Urothelium cell line (cell line): ENCODE data around the gene ACTR5.
"Not testable (repeated sequence)": the region's sequence is repeated elsewhere in the genome, so short reads cannot be mapped to it uniquely, and the experiment has no call there.

Source experiments
- DNase-seq: peaks from one replicate; pipeline ENCODE4 v3.0.0; 2011; ENCODE audit warnings: low spot score, mixed read lengths
- FAIRE-seq: peaks from 2 replicates; lab custom pipeline; 2011; peaks lifted over from hg19 to GRCh38; lab: Jason Lieb, UNC

The ACTR5 gene

DNA sequence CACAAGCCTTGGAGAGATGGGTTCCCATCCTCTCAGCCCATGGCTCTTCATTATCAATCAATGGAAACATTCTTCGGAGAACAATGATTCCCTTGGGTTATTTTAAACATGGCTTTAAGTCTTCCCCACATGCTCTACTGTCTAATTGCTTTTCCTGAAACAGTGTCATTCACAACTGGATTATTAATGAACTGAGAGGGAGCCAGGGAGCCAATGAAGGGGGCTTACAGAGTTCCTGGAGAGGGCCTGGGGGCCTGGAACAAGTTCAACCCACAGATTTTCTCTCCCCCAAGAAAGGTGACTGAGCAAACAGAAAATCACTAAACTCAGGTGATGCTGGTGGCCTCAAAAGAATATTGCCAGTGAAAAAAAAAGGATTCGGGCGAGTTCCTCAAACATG is 56.0 kb downstream of the ACTR5 start:
- no peak for FAIRE-seq
- no peak for DNase-seq

DNA sequence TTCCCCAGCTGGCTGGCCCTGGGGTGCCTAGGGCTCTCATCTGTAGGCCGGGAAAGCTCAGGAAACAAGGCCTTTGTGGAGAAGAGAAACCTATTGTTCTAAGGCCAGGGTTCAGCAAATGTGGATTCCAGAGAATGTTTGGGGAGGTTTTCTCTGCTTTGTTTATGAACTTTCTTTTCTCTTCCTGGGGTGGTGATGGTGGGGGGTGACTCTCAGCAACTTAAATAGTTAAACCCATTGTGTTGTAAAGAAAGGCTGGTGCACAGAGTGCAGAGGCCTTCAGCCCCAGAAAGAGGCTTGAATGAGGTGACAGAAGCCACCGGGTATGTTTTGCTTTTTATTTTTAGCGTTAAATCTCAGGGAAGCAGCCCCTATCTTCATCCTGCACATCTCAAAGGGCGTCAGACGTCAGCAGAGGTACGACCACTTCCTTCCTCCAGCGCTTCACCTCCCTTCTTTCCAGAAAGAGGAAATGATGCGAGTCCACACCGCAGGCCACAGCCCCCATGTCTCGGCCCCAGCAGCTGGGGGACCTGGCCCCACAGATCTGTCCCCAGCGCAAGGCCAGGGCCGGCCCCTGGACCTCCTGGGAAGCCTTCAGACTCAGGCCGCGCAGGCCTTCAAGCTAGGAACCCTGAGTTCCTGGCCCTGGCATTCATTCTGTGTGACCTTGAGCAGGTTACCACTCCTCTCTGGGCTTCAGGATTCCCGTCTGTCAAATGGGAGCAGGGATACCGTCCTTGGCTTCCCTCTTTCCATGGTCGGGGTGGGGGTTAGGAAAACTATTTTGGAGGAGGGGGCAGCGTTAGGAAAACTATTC is 56.6 kb downstream of the ACTR5 start:
- DNase-seq (no peak), FAIRE-seq (no peak)

DNA sequence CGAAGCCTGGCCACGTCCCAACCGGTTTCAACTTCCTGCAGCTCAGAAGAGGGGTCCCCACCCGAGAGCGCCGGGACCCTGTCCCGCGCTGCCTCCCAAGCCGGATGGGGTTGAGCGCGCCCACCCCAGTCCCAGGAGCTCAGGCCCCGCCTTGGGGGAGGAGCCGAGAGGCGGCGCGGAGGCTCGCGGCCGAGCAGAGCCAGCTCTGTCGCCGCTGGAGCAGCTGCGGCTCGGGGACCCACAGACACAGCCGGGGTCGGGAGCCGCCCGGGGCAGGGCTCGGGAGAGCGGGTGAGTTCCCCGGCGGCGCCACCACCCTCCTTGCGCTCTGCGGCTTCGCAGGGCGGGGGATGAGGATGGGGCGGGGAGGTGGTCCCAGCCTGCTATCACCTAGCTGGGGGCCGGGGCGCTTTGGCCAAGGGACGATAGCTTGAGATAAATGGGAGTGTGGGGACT is 57.3 kb downstream of the ACTR5 start, which contains the start of gene PPP1R16B:
TSS of gene PPP1R16B (plus strand) at position 196 of the 456 bp plus-strand sequence. CDS start 30,229 bp downstream, outside the sequence.
- DNase-seq = peak; percentile 83
- no peak for FAIRE-seq

- FAIRE-seq (no peak), DNase-seq (peak; percentile 69)
Measured at GRCh38 chr20:38805958-38806854, 57.9 kb downstream of the ACTR5 start.

GRCh38 chr20:38806855-38807655 is 58.8 kb downstream of the ACTR5 start:
- DNase-seq = no peak

GRCh38 chr20:38809942-38810341 is 61.7 kb downstream of the ACTR5 start:
- no peak for FAIRE-seq
- no peak for DNase-seq

More at GRCh38 chr20:38806855-38807655, 58.8 kb downstream of the ACTR5 start:
- no peak for FAIRE-seq

DNA sequence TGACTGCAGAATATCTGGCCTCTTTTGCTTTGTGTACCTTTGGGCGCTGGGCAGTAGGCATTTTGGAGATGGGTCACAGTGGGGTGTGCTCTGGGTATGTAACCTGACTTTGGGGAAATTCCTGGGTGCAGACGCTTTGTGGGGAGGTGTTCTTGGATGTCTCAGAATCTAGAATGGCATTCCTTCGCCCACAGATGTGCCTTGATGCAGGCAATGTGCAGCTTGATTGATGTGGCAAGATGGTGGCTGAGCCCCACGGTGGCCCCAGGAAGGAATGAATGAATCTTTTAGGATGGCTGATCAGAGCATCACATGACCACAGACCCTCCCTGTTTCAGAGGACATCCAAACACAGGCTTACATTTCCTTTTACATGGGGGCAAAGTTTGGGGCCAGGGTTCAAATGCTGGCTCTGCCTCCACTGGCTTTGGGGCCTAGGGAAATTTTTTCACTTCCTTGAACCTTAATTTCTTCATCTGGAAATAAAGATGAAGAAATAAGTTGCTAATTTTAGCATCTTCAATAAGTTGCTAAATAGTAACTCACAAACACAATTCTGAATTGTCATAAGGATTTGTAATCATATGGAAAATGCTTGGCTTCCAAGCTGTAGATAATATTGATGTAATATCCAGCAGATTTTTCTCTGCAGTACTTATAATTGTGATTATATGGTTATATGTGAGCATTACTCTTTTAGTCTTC is 62.8 kb downstream of the ACTR5 start:
- DNase-seq (no peak), FAIRE-seq (no peak)

- FAIRE-seq = no peak
- DNase-seq = no peak
Measured at GRCh38 chr20:38811769-38812168, 63.5 kb downstream of the ACTR5 start.

DNA sequence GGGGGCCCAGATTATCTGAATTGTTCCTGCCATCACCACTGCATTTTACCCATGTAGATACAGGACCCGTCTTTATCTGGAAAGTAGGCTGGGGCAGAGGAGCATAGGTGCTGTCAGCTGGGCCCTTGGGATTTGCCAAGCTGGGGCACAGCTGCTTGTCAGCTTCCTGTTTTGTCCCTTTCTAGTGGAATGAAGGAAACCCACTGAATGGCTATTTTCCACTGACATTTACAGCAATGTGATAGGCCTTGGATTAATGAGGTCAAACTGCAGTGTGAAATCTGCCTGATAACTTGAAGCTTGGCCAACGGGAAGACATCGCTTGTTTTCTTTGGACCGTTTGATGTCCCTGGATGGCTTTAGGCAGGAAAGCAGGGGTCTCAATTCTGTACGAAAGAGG is 63.9 kb downstream of the ACTR5 start:
- DNase-seq = no peak
- FAIRE-seq = no peak

- FAIRE-seq = no peak
- DNase-seq = no peak
Measured at GRCh38 chr20:38812709-38813573, 64.7 kb downstream of the ACTR5 start.

DNA sequence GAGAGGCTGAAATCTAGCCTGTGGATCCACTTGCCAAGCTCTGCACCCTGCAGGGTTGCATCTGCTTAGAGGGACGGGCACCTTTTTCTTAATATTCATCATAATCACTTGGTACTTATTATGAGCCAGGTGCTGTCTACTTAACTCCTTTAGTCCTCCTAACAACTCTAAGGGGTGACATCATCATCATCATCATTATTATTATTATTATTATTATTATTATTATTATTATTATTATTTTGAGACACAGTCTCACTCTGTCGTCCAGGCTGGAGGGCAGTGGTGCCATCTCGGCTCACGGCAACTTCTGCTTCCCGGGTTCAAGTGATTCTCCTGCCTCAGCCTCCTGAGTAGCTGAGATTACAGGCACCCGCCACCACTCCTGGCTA is 65.3 kb downstream of the ACTR5 start:
- FAIRE-seq, DNase-seq: not testable (repeated sequence)

GRCh38 chr20:38815446-38815845 is 67.2 kb downstream of the ACTR5 start:
- DNase-seq (no peak), FAIRE-seq (no peak)

GRCh38 chr20:38818113-38819065 is 70.1 kb downstream of the ACTR5 start:
- DNase-seq = no peak
- FAIRE-seq = peak; percentile 30
